ENCODE measurements around the gene PJVK.
"Not testable (repeated sequence)": the region's sequence is repeated elsewhere in the genome, so short reads cannot be mapped to it uniquely, and the experiment has no call there.

PJVK gene

GRCh38 chr2:178436662-178437061 lies 14.5 kb upstream of the PJVK start:
- no peak for DNase-seq

- DNase-seq = no peak
Measured at GRCh38 chr2:178441426-178441825, 9.8 kb upstream of the PJVK start.

- no peak for DNase-seq
Measured at GRCh38 chr2:178448968-178449661, 2.1 kb upstream of the PJVK start.

- DNase-seq = no peak
Measured at GRCh38 chr2:178449700-178450523, 1.3 kb upstream of the PJVK start.

GRCh38 chr2:178450524-178450773 lies 729 bp upstream of the PJVK start:
- peak; percentile 71 for DNase-seq

GRCh38 chr2:178452334-178452733 lies 1.2 kb downstream of the PJVK start:
- DNase-seq = no peak

- no peak for DNase-seq
Measured at GRCh38 chr2:178452870-178453269, 1.7 kb downstream of the PJVK start.

- DNase-seq = no peak
Measured at GRCh38 chr2:178455947-178456346, 4.8 kb downstream of the PJVK start.

GRCh38 chr2:178457390-178457886 lies 6.3 kb downstream of the PJVK start:
- DNase-seq = no peak

- no peak for DNase-seq
Measured at GRCh38 chr2:178469219-178469849, 18.2 kb downstream of the PJVK start.

- not testable (repeated sequence) for DNase-seq
Measured at GRCh38 chr2:178471313-178471712, 20.1 kb downstream of the PJVK start.

- DNase-seq = no peak
Measured at GRCh38 chr2:178473373-178473772, 22.2 kb downstream of the PJVK start.

- DNase-seq = no peak
Measured at GRCh38 chr2:178473931-178474330, 22.8 kb downstream of the PJVK start.

- DNase-seq = no peak
Measured at GRCh38 chr2:178474560-178474959, 23.4 kb downstream of the PJVK start.

- no peak for DNase-seq
Measured at GRCh38 chr2:178476477-178476876, 25.3 kb downstream of the PJVK start.

- no peak for DNase-seq
Measured at GRCh38 chr2:178477443-178478129, 26.4 kb downstream of the PJVK start.

GRCh38 chr2:178478130-178478438 lies 26.9 kb downstream of the PJVK start:
- no peak for DNase-seq

- peak; percentile 81 for DNase-seq
Measured at GRCh38 chr2:178478439-178479274, 27.5 kb downstream of the PJVK start, which contains the start of gene FKBP7. FKBP7 (minus strand) TSS chr2:178478600; CDS start chr2:178478499, 101 bp downstream.

- DNase-seq = no peak
Measured at GRCh38 chr2:178479275-178479616, 28.1 kb downstream of the PJVK start.

GRCh38 chr2:178479758-178480226 lies 28.6 kb downstream of the PJVK start:
- DNase-seq = no peak

- peak; percentile 68 for DNase-seq
Measured at GRCh38 chr2:178480227-178481181, 29.3 kb downstream of the PJVK start, which contains the start of gene PLEKHA3. PLEKHA3 (plus strand) TSS chr2:178480457; CDS start chr2:178480870, 413 bp downstream.

Data from effector CD4-positive, alpha-beta T cell (primary cell).